SU-DHL-6 (cell line): Measurements from ENCODE around the gene HIVEP3.

Experiments used
- H2AFZ ChIP-seq: fragments of 200-600 bp; sonication (generic); 2 replicates; pipeline ENCODE4 v1.6.1; 2014; ENCODE audit warnings: low read depth, mild to moderate bottlenecking, moderate library complexity, mixed read lengths, antibody characterized with exemption, low read length; ENCODE audit not compliant: severe bottlenecking
- H3F3A ChIP-seq: fragments of 200-600 bp; shearing (Covaris generic); 2 replicates; pipeline ENCODE4 v1.6.0; 2016; ENCODE audit warnings: antibody characterized with exemption, mild to moderate bottlenecking; ENCODE audit not compliant: insufficient read depth
- H3K27ac ChIP-seq: fragments of 200-600 bp; sonication (generic); 2 replicates; pipeline ENCODE4 v1.5.1; 2016; ENCODE audit warnings: low read depth, mild to moderate bottlenecking, low read length, moderate library complexity, mixed read lengths
- H3K27me3 ChIP-seq: fragments of 200-600 bp; sonication (generic), shearing (Covaris generic); 2 replicates; pipeline ENCODE4 v1.6.0; 2014; ENCODE audit warnings: mild to moderate bottlenecking, low read length
- H3K36me3 ChIP-seq: fragments of 200-600 bp; sonication (generic); 2 replicates; pipeline ENCODE4 v1.6.1; 2014; ENCODE audit warnings: mild to moderate bottlenecking, low read length, mixed read lengths
- H3K4me2 ChIP-seq: fragments of 300-600, 200-600 bp; shearing (Covaris generic), sonication (generic); 2 replicates; pipeline ENCODE4 v1.6.0; 2014; ENCODE audit warnings: low read length, low read depth, mild to moderate bottlenecking; ENCODE audit not compliant: poor library complexity, severe bottlenecking
- H3K4me3 ChIP-seq: fragments of 200-600 bp; sonication (generic); 2 replicates; pipeline ENCODE4 v1.5.1; 2014; ENCODE audit warnings: antibody characterized with exemption, low read length, mild to moderate bottlenecking, mixed read lengths; ENCODE audit not compliant: insufficient read depth, poor library complexity, severe bottlenecking
- H3K79me2 ChIP-seq: fragments of 200-600 bp; sonication (generic); 2 replicates; pipeline ENCODE4 v1.6.1; 2014; ENCODE audit warnings: mild to moderate bottlenecking, low read length, moderate library complexity; ENCODE audit not compliant: insufficient read depth
- H3K9ac ChIP-seq: fragments of 200-600 bp; sonication (generic); 2 replicates; pipeline ENCODE4 v1.7.0; 2014; ENCODE audit warnings: mild to moderate bottlenecking, low read length
- H3K9me2 ChIP-seq: fragments of 200-600 bp; sonication (generic); replicated peaks from 2 replicates; pipeline ENCODE4 v1.6.1; 2014; ENCODE audit warnings: low read length; ENCODE audit not compliant: insufficient read depth
- H3K9me3 ChIP-seq: fragments of 200-600 bp; sonication (generic); 2 replicates; pipeline ENCODE4 v1.6.1; 2014; ENCODE audit warnings: low read length, mixed read lengths; ENCODE audit not compliant: insufficient read depth
- H4K20me1 ChIP-seq: fragments of 200-600 bp; sonication (generic); 2 replicates; pipeline ENCODE4 v1.6.1; 2014; ENCODE audit warnings: low read depth, mild to moderate bottlenecking, antibody characterized with exemption, low read length, moderate library complexity, mixed read lengths
- EZH2phosphoT487 ChIP-seq: fragments of 200-600 bp; sonication (generic), shearing (Covaris generic); conservative IDR thresholded peaks from 2 replicates; pipeline ENCODE4 v1.6.1; 2018; ENCODE audit warnings: mild to moderate bottlenecking, antibody characterized with exemption, low read length, moderate library complexity, mixed read lengths
- TF ChIP-seq, protein P1 (sequence below): fragments of 200-600 bp; sonication (generic); IDR thresholded peaks from one replicate; pipeline ENCODE4 v1.5.1; 2017; ENCODE audit warnings: antibody characterized with exemption, mild to moderate bottlenecking, low read length, moderate library complexity; ENCODE audit not compliant: insufficient read depth, poor library complexity, severe bottlenecking

HIVEP3 gene

DNA sequence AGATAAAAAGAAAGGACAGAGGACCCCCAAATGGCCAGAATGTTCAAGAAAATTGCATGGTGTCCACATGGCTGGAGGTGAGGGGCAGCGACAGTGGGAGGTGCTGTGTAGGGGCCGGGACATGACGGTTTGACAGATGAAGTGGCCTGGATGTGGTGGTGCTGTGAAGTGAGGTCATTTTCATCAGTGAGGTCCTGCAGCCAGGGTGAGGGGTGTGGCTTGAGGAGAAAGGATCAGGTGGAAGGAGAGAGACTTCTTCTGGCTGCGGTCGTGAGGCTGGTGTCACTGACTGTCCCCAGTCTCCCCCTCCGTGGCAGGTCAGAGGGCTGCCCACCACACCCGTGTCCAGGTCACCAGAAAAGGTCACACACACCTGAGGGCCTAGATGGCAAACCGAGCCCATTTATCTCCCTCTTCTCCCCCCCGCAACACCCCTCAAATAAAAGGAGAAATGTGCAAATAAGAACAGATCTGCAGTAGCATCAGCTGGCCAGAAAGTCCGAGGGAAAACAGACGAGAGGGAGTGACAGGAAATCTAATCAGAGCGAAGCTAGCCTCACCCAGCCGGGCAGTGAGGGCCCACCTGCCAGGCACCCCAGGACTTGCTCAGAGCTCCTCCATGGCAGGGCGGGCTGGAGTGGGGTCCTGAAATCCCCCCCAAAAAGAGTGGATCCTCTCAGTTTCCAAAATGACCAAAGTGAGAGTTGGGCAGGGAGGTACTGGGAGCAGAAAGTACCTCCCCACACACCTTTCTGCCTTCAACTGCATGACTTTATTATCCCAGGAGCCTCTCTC is 285.7 kb downstream of the HIVEP3 start:
- Histone ChIP-seq H3F3A (peaks cover 6% of the 10 kb centered on the region; the same call in 1 of the 2 replicates), H4K20me1 (0 out of 2 replicates have a peak, but pooled peaks cover 7% of the 10 kb centered on the region)

DNA sequence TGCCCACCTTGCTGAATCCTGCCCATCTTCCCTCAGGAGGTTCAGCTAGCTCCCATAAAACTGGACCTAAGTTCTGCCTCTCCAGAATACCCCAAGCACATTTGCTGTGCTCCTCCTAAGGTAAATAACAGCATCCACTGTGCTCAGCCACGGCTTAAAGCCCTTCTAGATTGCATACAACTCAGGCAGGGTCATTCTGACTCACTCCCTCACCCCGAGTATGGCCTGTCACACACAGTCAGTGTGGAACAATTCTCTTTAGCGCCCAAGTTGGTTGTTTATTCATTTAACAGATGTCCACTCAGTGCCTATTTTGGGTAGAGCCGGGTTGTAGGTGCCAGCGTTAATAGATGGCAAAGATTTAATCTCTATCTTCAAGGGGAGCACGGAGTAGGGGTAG is 286.8 kb downstream of the HIVEP3 start:
- Histone ChIP-seq H4K20me1 (0 out of 2 replicates have a peak, but pooled peaks cover 7% of the 10 kb centered on the region), H3K27ac (no peak overlapping the region), H3F3A (peaks cover 6% of the 10 kb centered on the region; the same call in 1 of the 2 replicates)

More for the DNA sequence above, 285.7 kb downstream of the HIVEP3 start:
- Histone ChIP-seq H2AFZ (no peak overlapping the region), H3K9ac (no peak overlapping the region), H3K4me2 (no peak overlapping the region), H3K27me3 (no peaks in the 10 kb centered on the region), H3K9me2 (no peaks in the 10 kb centered on the region), H3K9me3 (no peaks in the 10 kb centered on the region), H3K27ac (no peak overlapping the region), H3K4me3 (no peak overlapping the region), H3K79me2 (no peaks in the 10 kb centered on the region), H3K36me3 (no peaks in the 10 kb centered on the region)
- TF ChIP-seq, protein P1, sequence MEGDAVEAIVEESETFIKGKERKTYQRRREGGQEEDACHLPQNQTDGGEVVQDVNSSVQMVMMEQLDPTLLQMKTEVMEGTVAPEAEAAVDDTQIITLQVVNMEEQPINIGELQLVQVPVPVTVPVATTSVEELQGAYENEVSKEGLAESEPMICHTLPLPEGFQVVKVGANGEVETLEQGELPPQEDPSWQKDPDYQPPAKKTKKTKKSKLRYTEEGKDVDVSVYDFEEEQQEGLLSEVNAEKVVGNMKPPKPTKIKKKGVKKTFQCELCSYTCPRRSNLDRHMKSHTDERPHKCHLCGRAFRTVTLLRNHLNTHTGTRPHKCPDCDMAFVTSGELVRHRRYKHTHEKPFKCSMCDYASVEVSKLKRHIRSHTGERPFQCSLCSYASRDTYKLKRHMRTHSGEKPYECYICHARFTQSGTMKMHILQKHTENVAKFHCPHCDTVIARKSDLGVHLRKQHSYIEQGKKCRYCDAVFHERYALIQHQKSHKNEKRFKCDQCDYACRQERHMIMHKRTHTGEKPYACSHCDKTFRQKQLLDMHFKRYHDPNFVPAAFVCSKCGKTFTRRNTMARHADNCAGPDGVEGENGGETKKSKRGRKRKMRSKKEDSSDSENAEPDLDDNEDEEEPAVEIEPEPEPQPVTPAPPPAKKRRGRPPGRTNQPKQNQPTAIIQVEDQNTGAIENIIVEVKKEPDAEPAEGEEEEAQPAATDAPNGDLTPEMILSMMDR = no peak
- no peak for TF ChIP-seq EZH2phosphoT487

DNA sequence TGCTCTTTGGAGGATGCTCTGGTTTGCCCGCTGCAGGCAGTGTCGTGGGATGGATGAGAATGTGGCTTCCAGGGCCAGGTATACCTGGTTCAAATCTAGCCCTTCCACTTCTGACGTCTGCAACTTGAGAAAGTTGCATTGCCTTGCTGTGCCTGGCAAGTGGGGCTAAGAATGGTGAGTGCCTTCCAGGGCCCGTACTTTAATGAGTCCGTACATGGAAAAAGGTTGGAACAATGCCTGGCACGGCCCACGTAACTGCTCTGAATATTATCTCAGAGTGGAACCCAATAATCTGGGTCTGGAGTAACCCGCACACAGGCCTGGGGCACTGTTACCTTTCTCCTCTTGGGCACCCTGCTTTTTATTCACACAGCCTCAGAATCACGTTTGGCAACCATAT is 287.6 kb downstream of the HIVEP3 start:
- Histone ChIP-seq H3K4me2 (no peak overlapping the region), H3K9me3 (no peaks in the 10 kb centered on the region), H4K20me1 (0 out of 2 replicates have a peak, but pooled peaks cover 7% of the 10 kb centered on the region), H3K36me3 (no peaks in the 10 kb centered on the region), H3K9ac (no peak overlapping the region), H3F3A (peaks cover 6% of the 10 kb centered on the region; the same call in 1 of the 2 replicates), H3K9me2 (no peaks in the 10 kb centered on the region), H3K27me3 (no peaks in the 10 kb centered on the region), H3K27ac (no peak overlapping the region), H3K79me2 (no peaks in the 10 kb centered on the region), H3K4me3 (no peak overlapping the region), H2AFZ (no peak overlapping the region)
- TF ChIP-seq, protein P1 = no peak
- no peak for TF ChIP-seq EZH2phosphoT487

More for the DNA sequence above, 286.8 kb downstream of the HIVEP3 start:
- H3K9ac ChIP-seq = no peak overlapping the region
- no peaks in the 10 kb centered on the region for H3K9me3 ChIP-seq
- no peaks in the 10 kb centered on the region for H3K27me3 ChIP-seq
- H3K4me2 ChIP-seq = no peak overlapping the region
- H3K79me2 ChIP-seq = no peaks in the 10 kb centered on the region
- no peak overlapping the region for H3K4me3 ChIP-seq
- H3K36me3 ChIP-seq = no peaks in the 10 kb centered on the region
- H2AFZ ChIP-seq = no peak overlapping the region
- H3K9me2 ChIP-seq = no peaks in the 10 kb centered on the region
- TF ChIP-seq, protein P1 = no peak
- TF ChIP-seq EZH2phosphoT487 = no peak
